Lower leg skin (tissue), 4 donors: ENCODE results near the gene DLGAP1. TPM values are rescaled to one million over a fixed set of nuclear protein-coding genes. Genes with fewer than 3 reads are reported as not detected.
A peak's percentile ranks its signal among the peaks of the same experiment; 100 is the strongest.

Source experiments
- DNase-seq, 2 donors: peaks; one replicate each; pipeline ENCODE4 v3.0.0-alpha.2; 2019; ENCODE audit warnings: low spot score in 2 of 2
- H3K4me3 ChIP-seq: fragments of 200-600 bp; sonication (generic); 2 replicates; pipeline ENCODE4 v1.5.1; 2017; ENCODE audit warnings: mild to moderate bottlenecking, low read depth; ENCODE audit not compliant: poor library complexity, severe bottlenecking
- POLR2A ChIP-seq, 2 donors: fragments of 450-650 bp; IDR thresholded peaks; one replicate each; pipeline ENCODE4 v1.6.1; 2016 to 2017; ENCODE audit warnings: antibody characterized with exemption in 2 of 2, mild to moderate bottlenecking in 1 of 2, moderate library complexity in 1 of 2
- WGBS, 2 donors: methylation state at CpG; one replicate each; pipeline ENCODE4 v1.1.5; 2018; 5-methylcytosine and 5-hydroxymethylcytosine counted together
- intact Hi-C: fragments of 100-400 bp; cut with DNase I; formaldehyde crosslinking; loops from one replicate; pipeline ENCODE4 v1.15.0; 2023; ENCODE audit warnings: low total_unique reads
- total RNA-seq, 4 donors: library from RNA; depleted of rRNA; stranded (reverse); fragments of >200 nt; gene quantifications; one replicate each; pipeline ENCODE4 v1.1.0, GENCODE V29; 2016
- TF ChIP-seq, protein P1 (sequence below), 3 donors: fragments of 450-650 bp; IDR thresholded peaks; one replicate each; pipeline ENCODE4 v1.5.1; 2016; ENCODE audit warnings: antibody characterized with exemption in 3 of 3, mild to moderate bottlenecking in 3 of 3, moderate library complexity in 2 of 3

The DLGAP1 gene
- total RNA-seq, 4 donors from 2014 or later, result 0.34 to 1.3 (median 0.82) TPM

DNA sequence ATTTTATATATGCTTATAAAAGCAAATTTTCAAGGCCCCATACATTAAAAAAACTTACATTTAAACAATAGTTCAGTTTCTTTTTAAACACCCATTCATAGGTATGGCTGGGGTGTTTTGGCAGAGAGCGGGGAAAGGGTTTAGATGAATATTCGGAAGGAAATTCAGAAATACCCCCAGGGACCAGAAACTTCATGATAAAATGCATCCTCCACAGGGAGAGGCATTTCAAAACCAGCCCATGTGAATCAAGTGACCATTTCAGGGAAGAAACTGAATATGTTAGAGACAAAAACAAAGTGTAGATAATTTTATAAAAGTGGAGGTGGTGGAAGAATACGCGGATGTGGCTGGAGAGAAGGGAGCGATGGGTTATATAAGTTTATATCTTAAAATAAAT is 678.0 kb downstream of the DLGAP1 start:
- DNase-seq, result no peak
- no peak overlapping the region for H3K4me3 ChIP-seq
- TF ChIP-seq, protein P1, sequence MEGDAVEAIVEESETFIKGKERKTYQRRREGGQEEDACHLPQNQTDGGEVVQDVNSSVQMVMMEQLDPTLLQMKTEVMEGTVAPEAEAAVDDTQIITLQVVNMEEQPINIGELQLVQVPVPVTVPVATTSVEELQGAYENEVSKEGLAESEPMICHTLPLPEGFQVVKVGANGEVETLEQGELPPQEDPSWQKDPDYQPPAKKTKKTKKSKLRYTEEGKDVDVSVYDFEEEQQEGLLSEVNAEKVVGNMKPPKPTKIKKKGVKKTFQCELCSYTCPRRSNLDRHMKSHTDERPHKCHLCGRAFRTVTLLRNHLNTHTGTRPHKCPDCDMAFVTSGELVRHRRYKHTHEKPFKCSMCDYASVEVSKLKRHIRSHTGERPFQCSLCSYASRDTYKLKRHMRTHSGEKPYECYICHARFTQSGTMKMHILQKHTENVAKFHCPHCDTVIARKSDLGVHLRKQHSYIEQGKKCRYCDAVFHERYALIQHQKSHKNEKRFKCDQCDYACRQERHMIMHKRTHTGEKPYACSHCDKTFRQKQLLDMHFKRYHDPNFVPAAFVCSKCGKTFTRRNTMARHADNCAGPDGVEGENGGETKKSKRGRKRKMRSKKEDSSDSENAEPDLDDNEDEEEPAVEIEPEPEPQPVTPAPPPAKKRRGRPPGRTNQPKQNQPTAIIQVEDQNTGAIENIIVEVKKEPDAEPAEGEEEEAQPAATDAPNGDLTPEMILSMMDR (IDR thresholded peaks at IDR 0.05), result no peak
- TF ChIP-seq POLR2A (IDR thresholded peaks at IDR 0.05), result no peak
- 93 to 95% methylated on average over 5 of the region's 5 CpGs for WGBS, 2 donors
- intact Hi-C loops, result loop anchor here (10.0 kb wide), 1 partner anchor 228 kb away; no protein-coding TSS in a partner anchor

DNA sequence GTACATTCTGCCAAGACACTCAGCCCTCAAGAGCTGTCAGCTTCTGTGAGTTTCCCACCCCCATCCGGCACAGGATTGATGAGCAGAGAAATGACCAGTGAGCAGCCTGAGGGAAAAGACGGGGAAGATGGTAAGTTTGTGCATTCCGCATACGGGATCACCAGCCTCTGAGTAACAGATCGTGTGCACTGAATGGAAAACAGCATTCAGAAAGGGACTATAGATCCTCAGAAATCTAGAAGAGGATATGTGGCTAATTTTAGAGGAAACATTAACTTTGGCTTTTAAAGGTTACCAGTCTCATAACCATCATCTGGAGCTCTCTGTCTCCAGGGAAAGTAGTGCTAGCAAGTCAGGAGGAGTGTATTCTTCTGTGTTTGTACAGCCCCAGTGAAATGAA is 679.1 kb downstream of the DLGAP1 start:
- DNase-seq, result no peak
- intact Hi-C loops, result loop anchor here (10.0 kb wide), 1 partner anchor 229 kb away; no protein-coding TSS in a partner anchor
- TF ChIP-seq, protein P1 (IDR thresholded peaks at IDR 0.05), result no peak
- TF ChIP-seq POLR2A (IDR thresholded peaks at IDR 0.05), result no peak
- WGBS, 2 donors, result 82 to 90% methylated on average over 5 of the region's 5 CpGs
- no peak overlapping the region for H3K4me3 ChIP-seq

DNA sequence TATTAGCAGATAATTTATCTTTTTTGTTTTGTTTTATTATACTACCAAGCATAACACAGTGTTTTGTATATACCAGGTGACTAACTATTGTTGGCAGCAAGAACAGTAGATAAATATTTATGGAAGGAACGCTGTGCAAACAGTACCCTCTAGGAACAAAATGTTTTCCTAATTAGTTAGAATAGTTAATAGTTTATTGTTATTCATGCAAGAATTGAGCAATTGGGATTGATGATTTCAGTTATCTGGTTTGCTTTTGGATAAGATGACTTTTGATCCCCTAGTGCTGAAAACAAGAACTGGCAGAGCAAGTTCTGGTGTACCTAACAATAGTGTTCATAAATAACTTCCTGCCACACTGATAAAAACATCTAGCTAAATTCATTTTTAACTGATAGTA is 681.8 kb downstream of the DLGAP1 start:
- DNase-seq, result no peak
- intact Hi-C loops, result loop anchor here (10.0 kb wide), 1 partner anchor 231 kb away; no protein-coding TSS in a partner anchor
- no peak overlapping the region for H3K4me3 ChIP-seq
- no peak for TF ChIP-seq POLR2A (IDR thresholded peaks at IDR 0.05)
- TF ChIP-seq, protein P1 (IDR thresholded peaks at IDR 0.05), result no peak
- WGBS, 2 donors, result 35 to 46% methylated on average over 1 of the region's 1 CpG

DNA sequence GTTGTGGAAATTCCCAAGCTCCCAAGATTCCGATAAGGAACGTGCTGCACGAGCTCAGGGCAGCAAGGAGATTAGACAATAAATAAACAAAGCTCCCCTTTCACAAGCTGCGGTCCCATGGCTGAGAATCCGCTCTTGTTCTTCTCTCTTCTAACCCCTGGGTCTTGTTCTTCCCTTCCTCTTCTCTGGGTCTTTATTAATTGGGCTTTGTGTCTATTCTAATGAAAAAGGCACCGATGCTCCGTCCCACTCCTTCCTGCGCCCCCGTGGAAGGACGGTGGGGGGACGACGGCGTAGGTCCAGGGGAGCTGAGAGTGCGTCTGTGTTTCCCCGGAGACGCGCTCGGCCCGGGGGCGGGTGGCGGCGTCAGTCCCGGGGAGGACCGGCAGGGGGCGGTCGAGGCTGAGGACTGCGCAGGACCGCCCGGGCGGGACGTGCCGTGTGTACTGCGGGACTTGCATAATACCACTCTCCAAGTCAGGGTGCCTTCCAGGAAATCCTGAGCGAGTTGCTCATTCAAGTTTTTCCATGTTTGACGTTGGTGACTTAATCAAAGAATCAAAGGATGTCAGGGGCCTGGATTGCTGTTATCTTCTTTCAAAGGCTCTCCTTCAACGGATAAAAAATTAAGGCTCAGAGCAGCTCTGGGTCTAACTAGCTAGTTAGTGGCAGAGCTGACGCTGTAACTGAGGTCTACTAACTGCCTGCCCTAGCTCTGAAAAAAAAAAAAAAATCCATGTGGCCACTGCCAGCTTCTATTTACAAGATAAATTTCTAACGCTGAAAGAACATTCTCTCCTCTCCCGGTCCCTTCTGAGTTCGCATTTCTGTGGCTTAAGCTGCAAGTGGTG is 683.8 kb downstream of the DLGAP1 start:
- DNase-seq, result peak; percentile 80 to 96
- intact Hi-C loops, result loop anchor here (10.0 kb wide), 1 partner anchor 233 kb away; no protein-coding TSS in a partner anchor
- WGBS, 2 donors, result 3% methylated on average over 36 to 40 of the region's 40 CpGs
- no peak overlapping the region for H3K4me3 ChIP-seq
- no peak for TF ChIP-seq POLR2A (IDR thresholded peaks at IDR 0.05)
- TF ChIP-seq, protein P1 (IDR thresholded peaks at IDR 0.05), result peak in 1 of 3 donors; percentile 34

DNA sequence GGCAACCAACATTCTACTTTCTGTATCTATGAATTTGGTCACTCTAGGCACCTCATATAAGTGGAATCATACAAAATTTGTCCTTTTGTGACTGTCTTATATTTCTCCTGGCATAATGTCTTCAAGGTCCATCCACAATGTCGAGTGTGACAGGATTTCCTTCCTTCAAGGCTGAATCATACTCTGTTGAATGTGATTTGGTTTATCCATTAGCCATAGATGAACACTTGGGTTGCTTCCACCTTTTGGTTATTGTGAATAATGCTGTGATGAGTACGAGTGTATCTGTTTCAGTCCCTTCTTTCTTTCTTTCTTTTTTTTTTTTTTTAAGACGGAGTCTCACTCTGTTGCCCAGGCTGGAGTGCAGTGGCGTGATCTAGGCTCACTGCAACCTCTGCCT is 693.8 kb downstream of the DLGAP1 start:
- WGBS, 2 donors, result 77 to 87% methylated on average over 4 of the region's 4 CpGs
- no peak for TF ChIP-seq POLR2A (IDR thresholded peaks at IDR 0.05)
- TF ChIP-seq, protein P1 (IDR thresholded peaks at IDR 0.05), result no peak
- H3K4me3 ChIP-seq, result no peak overlapping the region
- no peak for DNase-seq
- intact Hi-C loops, result no loop called here
